DMS153 (cell line): ENCODE measurements around the gene THTPA.
"Not testable (repeated sequence)": the region's sequence is repeated elsewhere in the genome, so short reads cannot be mapped to it uniquely, and the experiment has no call there.

Experiments
- DNase-seq: peaks from one replicate; lab custom pipeline; 2025; lab: John Stamatoyannopoulos, UW

THTPA gene

GRCh38 chr14:23533652-23534435, 22.2 kb upstream of the THTPA start:
- no peak for DNase-seq

GRCh38 chr14:23535943-23536342, 20.1 kb upstream of the THTPA start:
- no peak for DNase-seq

GRCh38 chr14:23536494-23536893, 19.6 kb upstream of the THTPA start:
- no peak for DNase-seq

- not testable (repeated sequence) for DNase-seq
These were observed 19.2 kb upstream of the THTPA start for GRCh38 chr14:23536906-23537305.

GRCh38 chr14:23537351-23538049, 18.6 kb upstream of the THTPA start:
- no peak for DNase-seq

GRCh38 chr14:23538050-23538718, 17.9 kb upstream of the THTPA start:
- no peak for DNase-seq

GRCh38 chr14:23538785-23539184, 17.3 kb upstream of the THTPA start:
- DNase-seq, result peak; percentile 24

GRCh38 chr14:23539248-23540140, 16.6 kb upstream of the THTPA start:
- DNase-seq, result peak; percentile 20

GRCh38 chr14:23540141-23540469, 16.0 kb upstream of the THTPA start:
- DNase-seq, result no peak

- DNase-seq, result no peak
These were observed 13.8 kb upstream of the THTPA start for GRCh38 chr14:23542261-23542660.

GRCh38 chr14:23543403-23543802, 12.7 kb upstream of the THTPA start:
- DNase-seq, result no peak

- peak; percentile 92 for DNase-seq
These were observed 11.3 kb upstream of the THTPA start for GRCh38 chr14:23544511-23545447.

- no peak for DNase-seq
These were observed 10.2 kb upstream of the THTPA start for GRCh38 chr14:23545740-23546365.

- no peak for DNase-seq
These were observed 9.5 kb upstream of the THTPA start for GRCh38 chr14:23546450-23547035.

- DNase-seq, result no peak
These were observed 8.1 kb upstream of the THTPA start for GRCh38 chr14:23547924-23548323.

GRCh38 chr14:23548351-23549318, 7.4 kb upstream of the THTPA start:
- DNase-seq, result no peak

GRCh38 chr14:23550131-23550811, 5.8 kb upstream of the THTPA start:
- DNase-seq, result no peak

GRCh38 chr14:23550812-23551265, 5.2 kb upstream of the THTPA start:
- no peak for DNase-seq
